Transverse colon (tissue), 4 donors: ENCODE measurements around the gene STIM1. TPM values are rescaled to one million over a fixed set of nuclear protein-coding genes. Genes with fewer than 3 reads are reported as not detected.
"Not testable (repeated sequence)": the region's sequence is repeated elsewhere in the genome, so short reads cannot be mapped to it uniquely, and the experiment has no call there.

Experiments used
- DNase-seq: peaks from one replicate; pipeline ENCODE4 v3.0.0-alpha.2; 2019
- H3K27ac ChIP-seq, 4 donors: fragments of 200-600 bp; sonication (generic); 2 replicates each; pipeline ENCODE4 v1.5.1; 2016 to 2018; ENCODE audit warnings: inconsistent platforms in 4 of 4
- H3K27me3 ChIP-seq: fragments of 200-600 bp; sonication (generic); 2 replicates; pipeline ENCODE4 v1.5.1; 2017; ENCODE audit warnings: inconsistent platforms
- H3K36me3 ChIP-seq, 4 donors: fragments of 200-600 bp; sonication (generic); 2 replicates each; pipeline ENCODE4 v1.5.1; 2017 to 2019; ENCODE audit warnings: inconsistent platforms in 4 of 4
- H3K4me1 ChIP-seq, 4 donors: fragments of 200-600 bp; sonication (generic); 2 replicates each; pipeline ENCODE4 v1.5.1; 2017 to 2020; ENCODE audit warnings: inconsistent platforms in 4 of 4
- H3K4me3 ChIP-seq, 4 donors: fragments of 200-600 bp; sonication (generic); 1 replicate in 1 of 4; 2 replicates in 3 of 4; pipeline versions ENCODE4 v1.5.1 to v1.6.1; 2017 to 2019; ENCODE audit warnings: inconsistent platforms in 4 of 4
- H3K9me3 ChIP-seq, 2 donors: fragments of 200-600 bp; sonication (generic); 2 replicates each; pipeline ENCODE4 v1.5.1; 2017 to 2019; ENCODE audit warnings: inconsistent platforms in 2 of 2
- CTCF ChIP-seq, 5 experiments: fragments of 200-600 bp in 3 of 5; fragments of 450-650 bp in 2 of 5; sonication (generic) in 3 of 5; IDR thresholded peaks; 1 replicate in 2 of 5; 2 replicates in 3 of 5; pipeline ENCODE4 v1.5.1; 2016 to 2017; ENCODE audit warnings: antibody characterized with exemption in 5 of 5, inconsistent platforms in 3 of 5, mild to moderate bottlenecking in 2 of 5, moderate library complexity in 1 of 5
- EP300 ChIP-seq: sonication (generic); formaldehyde crosslinking; IDR thresholded peaks from one replicate; pipeline ENCODE4 v1.6.1; 2017; ENCODE audit warnings: antibody characterized with exemption, low read depth
- POLR2A ChIP-seq: fragments of 450-650 bp; IDR thresholded peaks from one replicate; pipeline ENCODE4 v1.6.1; 2016; ENCODE audit warnings: antibody characterized with exemption, mild to moderate bottlenecking, moderate library complexity
- POLR2AphosphoS5 ChIP-seq, 3 donors: sonication (generic); formaldehyde crosslinking; IDR thresholded peaks; one replicate each; pipeline ENCODE4 v1.6.1; 2016; ENCODE audit warnings: antibody characterized with exemption in 3 of 3
- WGBS, 2 donors: methylation state at CpG; one replicate each; pipeline ENCODE4 v1.1.5; 2018; ENCODE audit warnings: low coverage in 1 of 2; 5-methylcytosine and 5-hydroxymethylcytosine counted together
- in situ Hi-C, 4 donors: fragments of 200-750 bp; cut with MboI; loops; one replicate each; pipeline versions ENCODE4 v1.15.0 to v1.15.1; 2017; ENCODE audit warnings: low sequenced_read_pairs in 3 of 4, low pct_ligation_motif_present in 1 of 4, low pct_unique_long_range_greater_than_20kb in 1 of 4
- intact Hi-C: fragments of 100-400 bp; cut with DNase I; formaldehyde crosslinking; loops from one replicate; pipeline ENCODE4 v1.15.1; 2023; ENCODE audit warnings: low total_unique reads
- total RNA-seq, 4 donors: library from RNA; depleted of rRNA; stranded (reverse); fragments of >200 nt; gene quantifications; one replicate each; pipeline ENCODE4 v1.1.0, GENCODE V29; 2016

The STIM1 gene
- total RNA-seq, 4 donors from 2014 or later = 41.2 to 79.3 (median 48.0) TPM

GRCh38 chr11:3994030-3994640, 138.7 kb downstream of the STIM1 start:
- DNase-seq = no peak
- no peak overlapping the region for H3K27ac ChIP-seq
- no peaks in the 10 kb centered on the region for H3K36me3 ChIP-seq
- intact Hi-C loops = no loop called here
- in situ Hi-C loops = no loop called here
- H3K9me3 ChIP-seq = peaks cover 7 to 12% of the 10 kb centered on the region in 2 donors
- WGBS, 2 donors = 84 to 95% methylated on average over 3 to 6 of the region's 6 CpGs
- H3K4me3 ChIP-seq = no peak overlapping the region
- peaks cover 0 to 7% (median 3%) of the 10 kb centered on the region in 4 donors for H3K4me1 ChIP-seq
- TF ChIP-seq CTCF (IDR thresholded peaks at IDR 0.05) (no peak), EP300 (no peak), POLR2A (no peak), POLR2AphosphoS5 (IDR thresholded peaks at IDR 0.05) (no peak)
- no peaks in the 10 kb centered on the region for H3K27me3 ChIP-seq

- TF ChIP-seq POLR2AphosphoS5 (IDR thresholded peaks at IDR 0.05) = no peak
- no peak for TF ChIP-seq EP300
- no peak for TF ChIP-seq POLR2A
- TF ChIP-seq CTCF (IDR thresholded peaks at IDR 0.05) = no peak
- intact Hi-C loops (no loop called here), in situ Hi-C loops (no loop called here)
- H3K4me1 ChIP-seq = peaks cover 0 to 7% (median 3%) of the 10 kb centered on the region in 4 donors
- peaks cover 7 to 12% of the 10 kb centered on the region in 2 donors for H3K9me3 ChIP-seq
- no peak for DNase-seq
- H3K4me3 ChIP-seq = no peak overlapping the region
- no peak overlapping the region for H3K27ac ChIP-seq
- no peaks in the 10 kb centered on the region for H3K27me3 ChIP-seq
- WGBS, 2 donors = 93 to 100% methylated on average over 1 of the region's 1 CpG
- H3K36me3 ChIP-seq = no peaks in the 10 kb centered on the region
Measured at GRCh38 chr11:3995307-3995706, 139.8 kb downstream of the STIM1 start.

- peaks cover 0 to 7% (median 3%) of the 10 kb centered on the region in 4 donors for H3K4me1 ChIP-seq
- no peak for DNase-seq
- H3K27me3 ChIP-seq = no peaks in the 10 kb centered on the region
- WGBS, 2 donors = 65% methylated on average over 4 of the region's 4 CpGs; no CpG with 5 or more reads in 1 of the 2 donors
- no peaks in the 10 kb centered on the region for H3K36me3 ChIP-seq
- peaks cover 7 to 12% of the 10 kb centered on the region in 2 donors for H3K9me3 ChIP-seq
- no peak overlapping the region for H3K4me3 ChIP-seq
- intact Hi-C loops (no loop called here), in situ Hi-C loops (no loop called here)
- TF ChIP-seq CTCF (IDR thresholded peaks at IDR 0.05) = no peak
- TF ChIP-seq EP300 = no peak
- TF ChIP-seq POLR2AphosphoS5 (IDR thresholded peaks at IDR 0.05) = no peak
- TF ChIP-seq POLR2A = no peak
- no peak overlapping the region for H3K27ac ChIP-seq
Measured at GRCh38 chr11:3995949-3996554, 140.6 kb downstream of the STIM1 start.

- H3K4me1 ChIP-seq = peaks cover 0 to 7% (median 3%) of the 10 kb centered on the region in 4 donors
- H3K9me3 ChIP-seq = peaks cover 7 to 12% of the 10 kb centered on the region in 2 donors
- intact Hi-C loops = no loop called here
- no peak overlapping the region for H3K4me3 ChIP-seq
- 90 to 96% methylated on average over 1 of the region's 1 CpG for WGBS, 2 donors
- H3K27me3 ChIP-seq = no peaks in the 10 kb centered on the region
- DNase-seq = no peak
- H3K27ac ChIP-seq = no peak overlapping the region
- in situ Hi-C loops = no loop called here
- TF ChIP-seq POLR2A = no peak
- TF ChIP-seq EP300 = no peak
- TF ChIP-seq POLR2AphosphoS5 (IDR thresholded peaks at IDR 0.05) = no peak
- TF ChIP-seq CTCF (IDR thresholded peaks at IDR 0.05) = no peak
- no peaks in the 10 kb centered on the region for H3K36me3 ChIP-seq
Measured at GRCh38 chr11:3996651-3997050, 141.2 kb downstream of the STIM1 start.

- H3K4me3 ChIP-seq, intact Hi-C loops, H3K4me1 ChIP-seq, H3K27me3 ChIP-seq, H3K36me3 ChIP-seq, H3K27ac ChIP-seq, DNase-seq, in situ Hi-C loops, H3K9me3 ChIP-seq: not testable (repeated sequence)
- WGBS, 2 donors = 100% methylated on average over 1 of the region's 1 CpG; no CpG with 5 or more reads in 1 of the 2 donors
Measured at GRCh38 chr11:4004753-4005152, 149.3 kb downstream of the STIM1 start.
